Measurements from ENCODE around the gene GALNT17.
"Not testable (repeated sequence)": the region's sequence is repeated elsewhere in the genome, so short reads cannot be mapped to it uniquely, and the experiment has no call there.

The GALNT17 gene

GRCh38 chr7:71580027-71580426, 448.1 kb downstream of the GALNT17 start:
- DNase-seq: no peak

DNA sequence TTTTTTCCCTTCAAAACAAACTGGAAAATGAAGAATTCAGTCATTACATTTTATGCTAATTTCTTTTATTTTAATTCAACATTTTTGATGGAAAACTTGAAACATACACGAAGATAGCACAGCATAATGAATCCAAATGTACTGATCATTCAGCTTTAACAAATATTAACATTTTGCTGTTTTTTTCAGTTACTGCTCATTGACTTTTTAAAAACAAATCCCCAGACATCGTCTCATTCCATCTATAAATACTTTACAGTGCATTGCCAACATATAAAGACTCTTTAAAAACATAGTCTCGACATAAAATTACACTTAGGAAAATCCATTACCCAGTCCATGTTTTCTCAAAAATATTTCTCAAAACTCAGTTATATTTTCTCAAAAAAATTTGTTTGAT, 452.3 kb downstream of the GALNT17 start:
- DNase-seq: no peak

- DNase-seq: no peak
Measured at GRCh38 chr7:71591876-71592275, 459.9 kb downstream of the GALNT17 start.

- not testable (repeated sequence) for DNase-seq
Measured at GRCh38 chr7:71592388-71592787, 460.4 kb downstream of the GALNT17 start.

- no peak for DNase-seq
Measured at GRCh38 chr7:71594736-71595135, 462.8 kb downstream of the GALNT17 start.

DNA sequence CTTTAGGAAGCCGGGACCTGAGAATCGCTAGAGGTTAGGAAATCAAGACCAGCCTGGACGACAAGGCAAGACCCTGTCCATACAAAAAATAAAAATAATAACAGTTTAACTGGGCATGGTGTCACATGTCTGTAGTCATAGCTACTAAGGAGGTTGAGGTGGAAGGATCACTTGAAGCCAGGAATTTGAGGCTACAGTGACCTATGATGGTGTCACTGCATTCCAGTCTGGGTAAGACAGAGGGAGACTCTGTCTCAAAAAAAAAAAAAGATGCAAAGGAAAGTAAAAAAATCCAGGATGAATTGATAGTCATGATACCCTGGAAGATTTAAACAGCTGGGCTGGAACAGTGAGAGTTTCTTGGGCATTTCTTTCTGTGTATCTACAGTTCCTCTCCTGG, 463.2 kb downstream of the GALNT17 start:
- no peak for DNase-seq

- DNase-seq: no peak
Measured at GRCh38 chr7:71598553-71598952, 466.6 kb downstream of the GALNT17 start.

- DNase-seq: no peak
Measured at GRCh38 chr7:71601851-71602250, 469.9 kb downstream of the GALNT17 start.

DNA sequence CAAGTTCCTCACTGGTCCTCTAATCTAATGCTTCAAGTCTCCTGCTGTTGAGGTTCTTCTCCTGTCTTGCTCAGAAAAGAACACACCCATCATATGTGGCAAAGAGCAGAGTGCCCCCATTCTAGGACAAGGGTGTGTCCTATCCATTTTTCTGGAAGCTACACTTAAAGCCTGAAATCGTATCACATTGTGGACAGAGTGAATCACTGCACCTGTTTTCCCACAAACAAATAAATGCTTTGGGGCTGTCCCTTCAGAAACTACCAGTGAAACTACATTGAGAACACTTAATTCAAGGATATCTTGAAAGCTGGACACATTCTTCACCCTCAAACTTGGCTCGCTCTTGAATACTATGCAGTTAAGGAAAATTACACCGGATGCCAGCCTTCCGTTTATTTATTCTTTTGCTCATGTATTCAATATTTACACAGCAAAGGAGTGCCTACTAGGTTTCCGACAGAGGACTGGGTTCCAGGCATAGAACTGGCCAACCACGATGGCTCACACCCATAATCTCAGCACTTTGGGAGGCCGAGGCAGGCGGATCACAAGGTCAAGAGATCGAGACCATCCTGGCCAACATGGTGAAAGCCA, 473.0 kb downstream of the GALNT17 start:
- no peak for DNase-seq

DNA sequence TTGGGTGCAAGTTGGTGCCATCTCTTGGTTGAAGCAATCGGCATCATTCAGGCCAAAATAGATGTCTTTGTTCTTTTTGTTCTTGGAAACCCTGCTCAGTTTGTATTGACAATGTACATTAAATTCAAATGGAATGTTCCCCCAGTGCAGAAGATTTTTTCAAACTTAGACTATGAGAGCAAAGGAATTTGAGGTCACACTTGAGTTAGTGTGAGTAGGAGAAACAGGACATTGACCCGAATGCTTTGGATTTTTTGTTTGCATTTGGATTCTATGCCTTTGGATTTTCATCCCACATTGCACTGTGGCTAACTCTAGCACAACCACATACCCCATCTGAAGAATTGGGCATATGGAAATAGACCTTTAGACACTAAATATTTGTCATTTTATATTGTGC, 480.0 kb downstream of the GALNT17 start:
- no peak for DNase-seq

DNA sequence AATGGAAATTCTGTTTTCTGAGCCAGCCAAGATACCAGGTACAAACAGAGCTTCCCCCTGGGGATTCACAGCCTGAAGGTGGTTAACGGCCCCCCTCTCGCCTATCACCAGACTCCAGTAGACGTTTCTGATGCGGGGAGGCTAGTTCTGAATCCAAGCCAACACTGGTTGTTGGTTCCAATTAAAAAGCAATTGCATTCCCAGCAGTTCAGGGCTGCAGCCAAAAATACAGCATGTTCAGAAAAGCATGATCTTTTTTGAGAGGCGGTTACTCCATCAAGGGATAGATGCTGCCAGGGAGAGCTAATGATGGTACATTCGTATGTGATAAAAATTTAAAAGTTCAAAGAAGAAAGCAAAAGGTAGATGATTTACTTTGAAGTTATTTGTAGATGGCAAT, 481.0 kb downstream of the GALNT17 start:
- DNase-seq: no peak

GRCh38 chr7:71613313-71613712, 481.4 kb downstream of the GALNT17 start:
- no peak for DNase-seq

DNA sequence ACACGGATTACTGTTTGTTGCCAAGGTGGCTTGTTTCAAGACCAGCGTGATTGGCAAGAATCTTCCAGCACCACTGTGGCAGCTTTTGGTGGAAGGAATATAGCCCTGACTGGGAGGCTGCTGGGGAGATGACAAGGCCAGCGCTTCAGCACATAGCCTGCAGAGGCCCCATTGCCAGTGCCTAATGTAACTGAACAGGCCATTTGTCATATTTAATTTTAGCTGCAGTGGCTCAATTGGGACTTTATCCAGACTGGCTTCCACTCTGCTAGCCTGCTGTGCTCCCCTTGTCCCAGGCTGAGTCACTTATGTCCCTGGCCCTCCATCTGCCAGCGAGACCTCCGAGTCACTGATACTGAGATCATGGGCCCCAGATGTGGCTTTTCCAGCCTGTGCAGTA, 483.1 kb downstream of the GALNT17 start:
- DNase-seq: no peak

DNA sequence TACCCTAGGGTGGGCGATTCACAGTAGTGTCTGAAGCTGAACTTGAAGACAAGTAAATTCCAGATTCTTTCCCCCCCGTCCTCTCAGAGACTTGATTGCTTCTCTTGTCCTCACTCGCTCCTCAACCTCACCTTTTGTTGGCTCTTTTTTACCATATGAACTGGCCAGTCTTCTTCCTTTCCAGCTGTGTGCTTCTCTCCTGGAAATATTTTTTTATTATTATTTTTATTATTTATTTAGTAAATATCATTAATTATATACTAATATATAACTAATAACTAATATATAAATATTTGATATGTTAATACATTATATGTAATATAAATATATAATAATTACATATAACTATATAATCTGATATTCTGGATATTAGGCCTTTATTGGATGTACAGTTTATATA, 484.3 kb downstream of the GALNT17 start:
- DNase-seq: no peak

DNA sequence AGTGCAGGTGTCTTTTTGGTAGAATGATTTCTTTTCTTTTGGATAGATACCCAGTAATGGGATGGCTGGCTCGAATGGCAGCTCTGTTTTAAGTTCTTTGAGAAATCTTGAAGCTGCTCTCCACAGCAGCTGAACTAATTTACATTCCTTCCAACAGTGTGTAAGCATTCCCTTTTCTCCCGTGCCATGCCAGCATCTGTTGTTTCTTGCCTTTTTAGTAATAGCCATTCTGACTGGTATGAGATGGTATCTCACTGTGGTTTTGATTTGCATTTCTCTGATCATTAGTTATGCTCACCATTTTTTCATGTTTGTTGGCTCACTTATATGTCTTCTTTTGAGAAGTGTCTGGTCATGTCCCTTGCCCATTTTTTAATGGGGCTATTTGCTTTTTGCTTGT, 486.3 kb downstream of the GALNT17 start:
- DNase-seq: no peak

GRCh38 chr7:71625545-71625944, 493.6 kb downstream of the GALNT17 start:
- no peak for DNase-seq

DNA sequence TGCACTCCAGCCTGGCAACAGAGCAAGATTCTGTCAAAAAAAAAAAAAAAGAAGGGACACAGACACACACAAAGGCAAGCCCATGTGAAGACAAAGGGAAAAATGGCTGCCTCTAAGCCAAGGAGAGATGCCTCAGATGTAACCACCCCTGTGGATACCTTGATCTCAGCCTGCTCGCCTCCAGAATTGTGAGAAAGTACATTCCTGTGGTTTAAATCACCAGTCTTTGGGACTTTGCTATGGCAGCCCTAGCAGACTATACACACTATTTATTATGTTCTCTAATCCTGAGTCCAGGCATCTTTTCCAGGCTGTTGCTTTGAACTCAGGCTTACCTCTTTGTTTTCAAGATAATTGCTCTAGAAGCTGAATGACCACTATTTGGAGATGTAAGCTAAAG, 494.3 kb downstream of the GALNT17 start:
- DNase-seq: no peak

DNA sequence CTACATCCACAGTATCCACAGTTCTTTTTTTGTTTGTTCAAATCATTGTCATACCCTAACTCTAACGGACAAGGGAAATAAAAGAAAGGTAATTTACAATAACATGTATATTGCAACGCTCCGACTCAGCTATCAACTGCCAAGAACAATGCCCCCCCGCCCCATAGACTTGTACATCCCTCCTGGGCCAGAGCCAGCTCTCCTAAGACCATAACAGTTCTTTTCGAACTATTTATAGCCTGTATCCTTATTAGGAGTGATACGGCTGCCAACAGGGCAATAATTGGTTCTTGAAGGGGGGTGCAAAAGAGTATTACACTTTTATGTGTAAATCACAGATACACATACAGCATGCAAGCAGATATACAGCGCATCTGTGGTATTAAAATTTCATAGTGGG, 495.7 kb downstream of the GALNT17 start:
- DNase-seq: no peak

GRCh38 chr7:71630516-71630915, 498.6 kb downstream of the GALNT17 start:
- no peak for DNase-seq

DNA sequence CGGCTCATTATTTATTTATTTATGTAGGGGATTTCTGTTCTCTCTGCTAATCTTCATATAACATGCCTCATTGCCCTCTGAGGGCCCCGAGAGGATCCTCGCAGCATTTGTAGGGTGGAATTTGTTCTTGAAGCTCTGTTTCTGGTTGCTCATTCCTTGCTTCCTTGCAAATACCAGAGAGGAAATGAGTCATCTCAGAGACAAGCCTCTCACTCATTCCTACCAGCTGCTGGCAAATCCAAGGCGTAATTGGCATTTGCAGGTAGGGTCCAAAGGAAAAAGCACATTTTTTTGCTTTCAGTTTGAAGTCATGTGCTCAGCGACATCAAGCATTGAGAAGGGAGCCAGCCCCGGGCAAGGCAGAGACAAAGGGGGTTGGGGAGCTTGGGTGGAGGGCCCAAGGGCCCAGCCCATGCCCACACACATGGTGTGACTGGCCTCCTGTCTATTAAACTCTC, 501.6 kb downstream of the GALNT17 start:
- no peak for DNase-seq

DNA sequence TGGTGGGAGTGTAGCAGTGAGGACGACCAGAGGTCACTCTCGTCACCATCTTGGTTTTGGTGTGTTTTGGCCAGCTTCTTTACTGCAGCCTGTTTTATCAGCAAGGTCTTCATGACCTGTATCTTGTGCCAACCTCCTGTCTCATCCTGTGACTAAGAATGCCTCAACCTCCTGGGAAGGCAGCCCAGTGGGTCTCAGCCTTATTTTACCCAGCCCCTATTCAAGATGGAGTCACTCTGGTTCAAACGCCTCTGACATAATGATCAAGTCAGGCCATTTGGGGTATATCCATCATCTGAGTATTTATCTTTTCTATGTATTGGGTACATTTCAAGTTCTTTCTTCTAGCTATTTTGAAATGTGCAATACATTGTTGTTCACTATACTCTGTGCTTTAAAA, 503.9 kb downstream of the GALNT17 start:
- DNase-seq: not testable (repeated sequence)

DNA sequence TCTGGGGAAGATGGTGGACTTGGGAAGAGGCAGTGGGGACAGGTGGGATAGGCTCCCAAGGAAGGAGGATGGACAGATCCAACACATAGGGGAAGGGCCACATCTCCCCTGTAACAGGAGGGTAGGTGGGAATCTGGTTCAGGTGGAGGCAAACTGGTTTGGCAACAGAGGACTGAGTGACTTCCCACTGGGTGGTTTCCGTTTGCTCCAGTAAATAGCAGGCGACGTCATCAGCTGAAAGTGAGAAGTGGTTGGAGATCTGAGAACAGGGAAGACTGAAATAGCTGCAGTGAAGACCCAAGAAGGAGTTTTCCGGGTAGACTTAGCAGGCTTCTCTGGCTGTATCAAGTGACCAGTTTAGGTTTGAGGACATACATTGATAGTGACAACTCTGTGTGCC, 504.4 kb downstream of the GALNT17 start:
- no peak for DNase-seq

DNA sequence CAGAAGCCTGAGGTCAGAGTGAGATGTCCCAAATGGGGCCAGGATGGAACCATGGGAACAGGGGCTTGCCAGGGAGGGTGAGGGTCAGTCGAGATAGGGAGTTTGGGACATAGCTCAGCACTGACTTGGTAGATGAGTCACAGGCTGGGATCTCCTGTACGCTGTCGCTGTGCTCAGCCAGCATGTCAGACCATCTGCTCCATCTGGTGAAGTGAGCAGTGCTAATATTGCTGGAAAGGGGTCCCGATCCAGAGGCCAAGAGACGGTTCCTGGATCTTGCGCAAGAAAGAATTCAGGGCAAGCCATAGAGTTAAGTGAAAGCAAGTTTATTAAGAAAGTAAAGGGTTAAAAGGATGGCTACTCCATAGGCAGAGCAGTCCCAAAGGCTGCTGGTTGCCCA, 505.6 kb downstream of the GALNT17 start:
- no peak for DNase-seq

DNA sequence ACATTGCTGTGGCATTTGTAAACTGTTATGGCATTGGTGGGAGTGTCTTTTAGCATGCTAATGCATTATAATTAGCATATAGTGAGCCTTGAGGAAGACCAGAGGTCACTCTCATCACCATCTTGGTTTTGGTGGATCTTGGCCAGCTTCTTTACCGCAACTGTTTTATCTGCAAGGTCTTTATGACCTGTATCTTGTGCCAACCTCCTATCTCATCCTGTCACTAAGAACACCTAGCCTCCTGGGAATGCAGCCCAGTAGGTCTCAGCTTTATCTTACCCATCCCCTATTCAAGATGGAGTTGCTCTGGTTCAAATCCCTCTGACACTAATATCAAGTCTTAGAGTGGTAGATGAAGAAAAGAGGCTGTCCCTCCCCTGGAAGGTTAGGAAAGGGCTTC, 506.2 kb downstream of the GALNT17 start:
- DNase-seq: no peak

DNA sequence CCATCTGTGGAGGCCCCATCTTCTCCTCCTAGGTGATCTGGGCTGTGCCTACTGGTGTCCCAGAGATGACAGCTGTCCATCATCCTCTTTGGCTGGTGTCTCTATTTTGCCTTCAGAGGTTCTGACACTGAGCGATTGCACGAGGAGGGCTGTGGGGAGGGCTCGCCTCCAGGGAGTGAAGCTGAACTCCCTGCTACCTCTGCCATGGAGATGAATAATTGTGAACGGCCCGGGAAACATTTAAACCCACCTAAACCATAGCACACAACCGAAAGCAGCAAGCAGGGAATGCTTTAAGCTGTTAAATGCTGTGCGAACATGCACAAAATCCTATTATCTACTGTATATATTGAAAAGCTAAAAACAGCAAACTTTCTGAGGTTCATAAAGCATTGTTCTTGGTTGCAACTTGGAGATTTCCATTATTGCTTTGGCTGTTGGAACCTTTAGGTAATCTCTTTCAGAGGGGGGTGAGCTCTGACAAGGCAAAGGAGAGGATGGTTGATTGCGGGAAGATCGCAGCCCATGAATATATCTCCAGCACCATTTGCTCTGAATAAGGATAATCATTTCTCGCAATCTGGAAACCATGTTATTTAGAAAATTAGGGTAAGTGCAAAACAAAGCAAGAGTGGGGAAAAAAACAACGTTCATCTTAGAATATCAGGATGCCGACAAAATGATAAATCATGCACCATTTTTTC, 507.6 kb downstream of the GALNT17 start:
- no peak for DNase-seq

Data from CD4-positive, alpha-beta T cell treated with Interleukin-4 for 4 hours (primary cell).